ENCODE data around the gene NPM3. TPM values are rescaled to one million over a fixed set of nuclear protein-coding genes. Genes with fewer than 3 reads are reported as not detected.

The NPM3 gene, protein sequence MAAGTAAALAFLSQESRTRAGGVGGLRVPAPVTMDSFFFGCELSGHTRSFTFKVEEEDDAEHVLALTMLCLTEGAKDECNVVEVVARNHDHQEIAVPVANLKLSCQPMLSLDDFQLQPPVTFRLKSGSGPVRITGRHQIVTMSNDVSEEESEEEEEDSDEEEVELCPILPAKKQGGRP
- total RNA-seq, result 10 to 100 TPM; 20.6 to 51.5 (median 40.4) TPM
- 10 to 100 TPM; 14.7 to 23.8 (median 19.8) TPM for polyA plus RNA-seq
- long read RNA-seq, donor 1, transcript NPM3-201 (6 exons, 877 nt), result major isoform, 21 of 22 reads
- long read RNA-seq, donor 1, partial matches to known transcripts, result 0 of 22 reads
- long read RNA-seq, donor 1, other reads (novel, unspliced or antisense), result 0 of 22 reads
- long read RNA-seq, donor 2, transcript NPM3-201 (6 exons, 877 nt), result major isoform, 14 of 16 reads
- long read RNA-seq, donor 2, partial matches to known transcripts, result 0 of 16 reads
- long read RNA-seq, donor 2, other reads (novel, unspliced or antisense), result 0 of 16 reads
- long read RNA-seq, donor 3, transcript NPM3-201 (6 exons, 877 nt), result major isoform, 15 of 16 reads
- long read RNA-seq, donor 3, partial matches to known transcripts, result 0 of 16 reads
- long read RNA-seq, donor 3, other reads (novel, unspliced or antisense), result 0 of 16 reads
- long read RNA-seq, donor 4, result 0 reads
- long read RNA-seq, donor 5, partial matches to known transcripts, result 1 of 3 reads
- long read RNA-seq, donor 5, other reads (novel, unspliced or antisense), result 0 of 3 reads
- long read RNA-seq, donor 6, partial matches to known transcripts, result 0 of 2 reads
- long read RNA-seq, donor 6, other reads (novel, unspliced or antisense), result 0 of 2 reads
- long read RNA-seq, donor 7, transcript NPM3-201 (6 exons, 877 nt), result major isoform, 9 of 9 reads
- long read RNA-seq, donor 7, partial matches to known transcripts, result 0 of 9 reads
- long read RNA-seq, donor 7, other reads (novel, unspliced or antisense), result 0 of 9 reads
- long read RNA-seq, donor 8, transcript NPM3-201 (6 exons, 877 nt), result major isoform, 22 of 25 reads
- long read RNA-seq, donor 8, partial matches to known transcripts, result 0 of 25 reads
- long read RNA-seq, donor 8, other reads (novel, unspliced or antisense), result 0 of 25 reads
- long read RNA-seq, donor 9, transcript NPM3-201 (6 exons, 877 nt), result major isoform, 18 of 18 reads
- long read RNA-seq, donor 9, partial matches to known transcripts, result 0 of 18 reads
- long read RNA-seq, donor 9, other reads (novel, unspliced or antisense), result 0 of 18 reads
- long read RNA-seq, donor 10, transcript NPM3-201 (6 exons, 877 nt), result major isoform, 11 of 11 reads
- long read RNA-seq, donor 10, partial matches to known transcripts, result 0 of 11 reads
- long read RNA-seq, donor 10, other reads (novel, unspliced or antisense), result 0 of 11 reads

DNA sequence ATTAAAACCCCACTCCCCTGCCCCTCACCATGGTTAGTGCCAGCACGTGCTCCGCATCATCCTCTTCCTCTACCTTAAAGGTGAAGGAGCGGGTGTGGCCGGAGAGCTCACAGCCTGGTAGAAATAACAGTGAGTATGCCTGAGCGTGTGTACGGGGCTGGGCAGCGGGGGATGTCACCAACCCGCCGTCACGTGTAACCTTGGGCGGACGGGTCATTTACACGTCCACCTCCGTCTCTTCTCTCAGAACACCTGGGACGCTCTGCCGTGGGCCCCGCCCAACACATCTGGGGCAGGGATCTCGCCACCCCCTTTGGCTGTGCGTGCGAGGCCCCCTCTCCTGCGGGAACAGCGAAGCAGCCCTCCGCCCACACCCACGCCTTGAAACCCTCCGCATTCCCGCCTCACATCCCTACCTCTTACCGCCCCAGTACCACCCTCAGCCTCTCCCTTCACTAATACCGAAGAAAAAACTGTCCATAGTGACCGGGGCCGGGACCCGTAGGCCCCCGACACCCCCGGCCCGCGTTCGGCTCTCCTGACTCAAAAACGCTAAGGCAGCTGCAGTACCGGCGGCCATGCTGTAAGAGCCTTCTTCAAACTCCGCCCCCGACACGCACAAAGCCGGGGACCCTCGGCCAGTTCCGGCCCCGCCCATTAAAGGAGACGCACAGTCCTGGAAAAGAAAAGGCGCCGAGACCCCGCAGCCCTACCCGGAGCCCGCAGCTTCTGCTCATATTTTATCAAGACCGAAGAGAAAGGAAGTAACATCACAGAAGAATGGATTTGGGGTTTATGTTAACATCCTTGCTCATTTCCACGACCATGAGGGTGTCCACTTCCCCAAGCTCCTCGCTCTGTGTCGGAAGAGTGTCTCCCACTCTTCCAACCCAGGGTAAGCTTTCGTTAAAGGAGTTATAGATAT lies at the start of gene NPM3:
Gene NPM3, minus strand, starts transcription at position 636 of the 925 bp plus-strand sequence. Its CDS starts 56 bp downstream, at position 580.
- H3K9me3 ChIP-seq (replicated peaks in 1 of 3), result no peaks in the 10 kb centered on the region
- H3K4me1 ChIP-seq (replicated peaks in 1 of 2), result peaks cover 23 to 34% of the 10 kb centered on the region in 2 donors
- TF ChIP-seq, protein P1, sequence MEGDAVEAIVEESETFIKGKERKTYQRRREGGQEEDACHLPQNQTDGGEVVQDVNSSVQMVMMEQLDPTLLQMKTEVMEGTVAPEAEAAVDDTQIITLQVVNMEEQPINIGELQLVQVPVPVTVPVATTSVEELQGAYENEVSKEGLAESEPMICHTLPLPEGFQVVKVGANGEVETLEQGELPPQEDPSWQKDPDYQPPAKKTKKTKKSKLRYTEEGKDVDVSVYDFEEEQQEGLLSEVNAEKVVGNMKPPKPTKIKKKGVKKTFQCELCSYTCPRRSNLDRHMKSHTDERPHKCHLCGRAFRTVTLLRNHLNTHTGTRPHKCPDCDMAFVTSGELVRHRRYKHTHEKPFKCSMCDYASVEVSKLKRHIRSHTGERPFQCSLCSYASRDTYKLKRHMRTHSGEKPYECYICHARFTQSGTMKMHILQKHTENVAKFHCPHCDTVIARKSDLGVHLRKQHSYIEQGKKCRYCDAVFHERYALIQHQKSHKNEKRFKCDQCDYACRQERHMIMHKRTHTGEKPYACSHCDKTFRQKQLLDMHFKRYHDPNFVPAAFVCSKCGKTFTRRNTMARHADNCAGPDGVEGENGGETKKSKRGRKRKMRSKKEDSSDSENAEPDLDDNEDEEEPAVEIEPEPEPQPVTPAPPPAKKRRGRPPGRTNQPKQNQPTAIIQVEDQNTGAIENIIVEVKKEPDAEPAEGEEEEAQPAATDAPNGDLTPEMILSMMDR (IDR thresholded peaks at IDR 0.05), result no peak
- TF ChIP-seq POLR2A (IDR thresholded peaks at IDR 0.05), result peak in 1 of 2 donors; percentile 45
- intact Hi-C loops (cut with DNase I), result loop anchor here in 1 of 2 donors (5.0 kb wide), 1 partner anchor 181 kb away; no protein-coding TSS in a partner anchor
- peak; percentile 78 to 91 (median 85) for DNase-seq
- H3K36me3 ChIP-seq (replicated peaks in 1 of 2), result peaks cover 0 to 32% of the 10 kb centered on the region in 2 donors
- H3K27me3 ChIP-seq, result peaks cover 8% of the 10 kb centered on the region
- H3K4me3 ChIP-seq, result peak within 1 kb of the TSS; percentile 6 to 88 (median 52)
- WGBS, 4 donors, result 1 to 2% (median 1%) methylated on average over 31 to 57 of the region's 57 CpGs
- peak within 1 kb of the TSS in 3 of 5 donors; percentile 11 to 53 (median 17) for H3K27ac ChIP-seq

DNA sequence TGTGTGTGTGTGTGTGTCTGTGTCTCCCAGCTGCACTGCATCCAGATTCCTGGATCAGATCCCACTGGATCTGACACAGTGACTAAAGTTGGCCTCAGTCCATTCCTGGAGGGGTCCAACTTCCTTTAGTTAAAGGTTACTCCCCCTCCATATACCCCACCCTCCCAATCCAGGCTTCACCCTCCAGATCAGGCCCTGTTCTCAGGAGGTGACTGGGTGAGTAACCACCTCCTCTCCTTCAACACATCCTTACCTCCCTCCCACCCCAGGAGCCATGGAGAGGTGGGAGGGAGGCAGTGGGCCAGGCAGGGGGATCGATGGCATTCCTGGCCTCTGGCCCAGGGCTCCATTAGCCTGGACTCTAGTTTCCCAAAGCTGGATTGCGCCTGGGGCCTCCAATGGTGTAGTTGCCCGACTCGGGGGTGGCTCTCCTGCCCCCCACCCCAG lies 49.1 kb upstream of the NPM3 start:
- Histone ChIP-seq H3K36me3 (replicated peaks in 1 of 2) (no peaks in the 10 kb centered on the region), H3K9me3 (replicated peaks in 1 of 3) (no peaks in the 10 kb centered on the region), H3K27ac (no peak overlapping the region), H3K4me1 (replicated peaks in 1 of 2) (peaks cover 14 to 17% of the 10 kb centered on the region in 2 donors), H3K4me3 (no peak overlapping the region), H3K27me3 (no peaks in the 10 kb centered on the region)
- WGBS, 4 donors, result 68 to 83% (median 71%) methylated on average over 2 to 4 of the region's 4 CpGs
- intact Hi-C loops (cut with DNase I), result loop anchor here in 1 of 2 donors (10.0 kb wide), 1 partner anchor 232 kb away; the partner anchor contains the start of gene HPS6
- TF ChIP-seq, protein P1 (IDR thresholded peaks at IDR 0.05), result no peak
- TF ChIP-seq POLR2A (IDR thresholded peaks at IDR 0.05), result no peak
- peak in 1 of 7 donors; percentile 15 for DNase-seq

DNA sequence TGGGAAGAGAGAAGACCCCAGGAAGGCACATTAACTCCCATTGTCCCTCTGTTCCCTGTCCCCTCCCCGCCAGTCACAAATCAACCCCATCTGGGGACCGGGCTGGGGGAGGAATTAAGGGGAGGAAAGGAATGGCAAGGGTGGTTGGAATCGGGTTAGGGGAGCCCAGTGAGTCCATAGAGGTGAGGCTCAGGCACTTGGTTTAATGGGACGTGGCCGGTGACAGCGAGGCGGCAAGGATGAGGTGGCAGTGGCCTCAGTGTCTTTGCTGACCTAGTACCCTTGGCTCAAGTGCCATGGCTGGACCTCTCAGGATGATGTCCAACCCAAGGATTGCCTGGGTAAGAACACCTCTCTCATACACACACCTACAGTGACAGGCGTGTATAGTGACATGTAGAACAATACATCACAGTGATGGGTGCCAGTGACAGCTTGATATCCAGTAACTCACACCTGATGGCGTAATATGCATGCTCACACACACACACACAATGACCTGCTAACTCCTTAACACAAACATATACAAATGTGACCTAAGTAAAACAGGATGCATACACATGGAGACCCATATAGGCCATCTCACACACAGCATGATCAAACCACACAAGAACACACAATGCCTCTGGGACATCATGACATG lies 48.0 kb upstream of the NPM3 start:
- no peak for TF ChIP-seq POLR2A (IDR thresholded peaks at IDR 0.05)
- TF ChIP-seq, protein P1 (IDR thresholded peaks at IDR 0.05), result no peak
- DNase-seq, result peak in 1 of 7 donors; percentile 22
- peaks cover 14 to 17% of the 10 kb centered on the region in 2 donors for H3K4me1 ChIP-seq (replicated peaks in 1 of 2)
- no peaks in the 10 kb centered on the region for H3K9me3 ChIP-seq (replicated peaks in 1 of 3)
- no peaks in the 10 kb centered on the region for H3K36me3 ChIP-seq (replicated peaks in 1 of 2)
- peak overlapping the region in 3 of 5 donors; percentile 35 to 91 (median 72) for H3K27ac ChIP-seq
- 42 to 51% (median 45%) methylated on average over 9 of the region's 9 CpGs for WGBS, 4 donors
- intact Hi-C loops (cut with DNase I), result loop anchor here in 1 of 2 donors (10.0 kb wide), 1 partner anchor 234 kb away; the partner anchor contains the start of gene HPS6
- H3K27me3 ChIP-seq, result no peaks in the 10 kb centered on the region
- H3K4me3 ChIP-seq, result peak overlapping the region in 1 of 4 donors; percentile 66
